GM18867 (cell line): ENCODE results near the gene ATP6V0A4.

Experiments used
- ATAC-seq: cut with Tn5 transposase; IDR thresholded peaks from one replicate; pipeline ENCODE4 v1.9.1; 2021; ENCODE audit warnings: mild to moderate bottlenecking, moderate library complexity; ENCODE audit not compliant: unreplicated experiment

Gene ATP6V0A4

GRCh38 chr7:138663725-138664710 lies 134.0 kb downstream of the ATP6V0A4 start:
- no peak for ATAC-seq

- no peak for ATAC-seq
Observed at GRCh38 chr7:138662991-138663320, 135.0 kb downstream of the ATP6V0A4 start.

- ATAC-seq, result no peak
Observed at GRCh38 chr7:138662076-138662990, 135.7 kb downstream of the ATP6V0A4 start.

GRCh38 chr7:138661069-138661635 lies 136.8 kb downstream of the ATP6V0A4 start:
- ATAC-seq, result no peak

GRCh38 chr7:138658889-138659288 lies 139.1 kb downstream of the ATP6V0A4 start:
- ATAC-seq, result no peak

GRCh38 chr7:138657854-138658386 lies 140.1 kb downstream of the ATP6V0A4 start:
- ATAC-seq, result no peak

GRCh38 chr7:138656952-138657351 lies 141.0 kb downstream of the ATP6V0A4 start:
- ATAC-seq, result no peak
